ENCODE results near the gene APOBEC4. TPM values are rescaled to one million over a fixed set of nuclear protein-coding genes. Genes with fewer than 3 reads are reported as not detected.
A peak's percentile ranks its signal among the peaks of the same experiment; 100 is the strongest.

Gene APOBEC4
- total and polyA plus RNA-seq, 2 of the 8 experiments (the other 6 are each of a cell fraction or from before 2014, with no cell fraction given) = not detected

- H3K79me1 ChIP-seq (ENCODE audit: low read depth, low read length) = no peaks in the 10 kb centered on the region
- H3K4ac ChIP-seq (replicated peaks; ENCODE audit: insufficient read length, low read depth, low read length) = no peak overlapping the region
- no peaks in the 10 kb centered on the region for H3K79me2 ChIP-seq (ENCODE audit: control insufficient read depth in 1 of 2, insufficient read depth in 2 of 2, low read length in 2 of 2)
- no peak overlapping the region for H3K56ac ChIP-seq (replicated peaks; ENCODE audit: insufficient read length, low read depth, low read length)
- H3K4me2 ChIP-seq (ENCODE audit: insufficient read depth in 1 of 2, low read depth in 2 of 2, low read length in 2 of 2) = no peak overlapping the region
- 100% methylated on average over 1 of the region's 1 CpG; no CpG with 5 or more reads in 1 of the 2 experiments for WGBS, 2 experiments (ENCODE audit: extremely low coverage in 1 of 2, insufficient coverage in 1 of 2, insufficient read length in 1 of 2, insufficient replicate concordance in 2 of 2, low coverage in 1 of 2, low lambda C conversion rate in 2 of 2, missing lambda C conversion rate in 1 of 2)
- no peaks in the 10 kb centered on the region; a peak in 1 of 7 replicates for H3K27me3 ChIP-seq (replicated peaks in 1 of 4; ENCODE audit: control insufficient read depth in 3 of 4, extremely low read depth in 1 of 4, insufficient read depth in 3 of 4, low read length in 3 of 4)
- H3K36me3 ChIP-seq (ENCODE audit: control insufficient read depth in 2 of 4, insufficient read depth in 4 of 4, low read length in 3 of 4) = no peaks in the 10 kb centered on the region
- CTCF ChIA-PET (ENCODE audit: partially characterized antibody) = interaction anchor here (0.8 to 1.0 kb wide), 2 partner anchors 10 to 51 kb away, joined by 3 to 5 read pairs; no protein-coding TSS in a partner anchor
- H3K4me3 ChIP-seq (ENCODE audit: extremely low read depth in 1 of 4, insufficient read depth in 2 of 4, low read depth in 3 of 4, low read length in 4 of 4) = no peak overlapping the region
- no peak overlapping the region for H3K18ac ChIP-seq (ENCODE audit: extremely low read depth, low read length)
- H4K8ac ChIP-seq (ENCODE audit: extremely low read depth, insufficient read depth, low read length) = no peak overlapping the region
- H2BK5ac ChIP-seq (ENCODE audit: low read depth, low read length) = no peak overlapping the region
- no peak overlapping the region for H3K14ac ChIP-seq (ENCODE audit: insufficient read length)
- H3K23me2 ChIP-seq (ENCODE audit: low read depth, low read length) = no peaks in the 10 kb centered on the region
- POLR2A ChIA-PET (ENCODE audit: partially characterized antibody) = no interaction called here
- TF ChIP-seq SP1 (IDR thresholded peaks at IDR 0.05; ENCODE audit: low read depth, low read length) = no peak
- no peak for TF ChIP-seq ZNF274 (IDR thresholded peaks at IDR 0.05; ENCODE audit: borderline replicate concordance, extremely low read depth, low read length)
- no peak overlapping the region for H2AK5ac ChIP-seq (ENCODE audit: low read depth, low read length)
- H4K20me1 ChIP-seq (replicated peaks in 1 of 2; ENCODE audit: control insufficient read depth in 1 of 2, insufficient read depth in 2 of 2, low read length in 2 of 2) = no peaks in the 10 kb centered on the region
- H3K9me3 ChIP-seq (ENCODE audit: insufficient read depth in 2 of 2, low read depth in 1 of 2, low read length in 1 of 2) = no peaks in the 10 kb centered on the region
- no peak overlapping the region for H3K9ac ChIP-seq (replicated peaks in 1 of 4; ENCODE audit: extremely low read depth in 1 of 4, low read depth in 3 of 4, low read length in 3 of 4)
- H4K91ac ChIP-seq (replicated peaks; ENCODE audit: insufficient read length, low read length) = no peak overlapping the region
- H2BK120ac ChIP-seq (replicated peaks; ENCODE audit: low read depth, low read length) = no peak overlapping the region
- H3K4me1 ChIP-seq (replicated peaks in 1 of 4; ENCODE audit: control insufficient read depth in 3 of 4, insufficient read depth in 4 of 4, low read length in 3 of 4) = no peaks in the 10 kb centered on the region
- DNase-seq (ENCODE audit: low read depth in 1 of 2, low spot score in 2 of 2) (peak in 1 of 2 experiments; percentile 24), FAIRE-seq (no peak)
- no peak overlapping the region for H3K27ac ChIP-seq (ENCODE audit: low read depth, low read length)
- no peak overlapping the region for H2AFZ ChIP-seq (ENCODE audit: low read length)
- no peak overlapping the region for H2BK12ac ChIP-seq (ENCODE audit: low read depth, low read length)
- H3K23ac ChIP-seq (ENCODE audit: insufficient read length) = no peak overlapping the region
- no peak overlapping the region for H2BK15ac ChIP-seq (ENCODE audit: low read length)
- H2BK20ac ChIP-seq (ENCODE audit: low read length) = no peak overlapping the region
- no peak overlapping the region for H4K5ac ChIP-seq (ENCODE audit: insufficient read length, low read depth, low read length)
Observed at GRCh38 chr1:183602510-183602909, 50.6 kb downstream of the APOBEC4 start.
